HCT116 (cell line): ENCODE measurements around the gene BSND. TPM values are rescaled to one million over a fixed set of nuclear protein-coding genes. Genes with fewer than 3 reads are reported as not detected.
A peak's percentile ranks its signal among the peaks of the same experiment; 100 is the strongest.

Experiments
- ATAC-seq: fragments of 200-7000 bp; cut with Tn5 transposase; 2 replicates; pipeline ENCODE4 v1.9.1; 2020; ENCODE audit warnings: mild to moderate bottlenecking, moderate library complexity
- BruUV-seq: library from RNA; stranded (reverse); fragments of 400-500 nt; replicated peaks from 2 replicates; lab custom pipeline; 2021; lab: Mats Ljungman, UMichigan
- CTCF ChIA-PET: fragments of 300-600 bp; sonication (Branson Sonifier 250); formaldehyde crosslinking; loops from one replicate; lab custom pipeline; 2021; ENCODE audit warnings: antibody characterized with exemption; lab: Charles Lee
- POLR2A ChIA-PET: fragments of 300-600, 350-600 bp; sonication (Branson Sonifier 250); formaldehyde crosslinking; loops from one replicate; lab custom pipeline; 2021; ENCODE audit warnings: antibody characterized with exemption; lab: Charles Lee
- RAD21 ChIA-PET, 2 experiments: fragments of 300-600 bp; sonication (Branson Sonifier 250); formaldehyde crosslinking; loops; one replicate each; lab custom pipeline; 2023; ENCODE audit warnings: low total read pairs in 2 of 2; ENCODE audit not compliant: uncharacterized antibody in 2 of 2, unreplicated experiment in 2 of 2, low non-redundant PET in 1 of 2; lab: Charles Lee
- DNase-seq: peaks from one replicate; pipeline ENCODE4 v3.0.0-alpha.2; 2010; ENCODE audit warnings: low read depth, low spot score
- H2AFZ ChIP-seq: fragments of 200-600 bp; shearing (Covaris generic), sonication (generic); 2 replicates; pipeline ENCODE4 v1.6.1; 2017; ENCODE audit warnings: low read depth, mixed run types, mixed read lengths, antibody characterized with exemption, low read length; ENCODE audit not compliant: poor library complexity, severe bottlenecking
- H3K27ac ChIP-seq: 2 replicates; pipeline ENCODE4 v1.5.1; 2012; ENCODE audit warnings: low read depth, low read length
- H3K27me3 ChIP-seq: fragments of 200-600 bp; sonication (generic); 2 replicates; pipeline ENCODE4 v1.6.1; 2016; ENCODE audit warnings: mixed run types, low read length, mixed read lengths; ENCODE audit not compliant: insufficient read depth
- H3K36me3 ChIP-seq, 2 experiments: fragments of 200-500 bp in 1 of 2; fragments of 200-600 bp in 1 of 2; sonication (Bioruptor generic) in 1 of 2; sonication (generic) in 1 of 2; 2 replicates each; pipeline versions ENCODE4 v1.5.1 to v1.6.1; 2014 to 2016; ENCODE audit warnings: low read length in 2 of 2, inconsistent platforms in 1 of 2, mixed read lengths in 1 of 2, mixed run types in 1 of 2; ENCODE audit not compliant: insufficient read depth in 2 of 2, control insufficient read depth in 1 of 2
- H3K4me1 ChIP-seq, 2 experiments: fragments of 200-600 bp in 1 of 2; sonication (generic) in 1 of 2; 2 replicates each; pipeline versions ENCODE4 v1.5.1 to v1.6.1; 2012 to 2017; ENCODE audit warnings: low read length in 2 of 2, inconsistent platforms in 1 of 2, mild to moderate bottlenecking in 1 of 2, mixed read lengths in 1 of 2, mixed run types in 1 of 2, moderate library complexity in 1 of 2; ENCODE audit not compliant: insufficient read depth in 2 of 2, control insufficient read depth in 1 of 2
- H3K4me2 ChIP-seq: fragments of 200-600 bp; sonication (generic); 2 replicates; pipeline ENCODE4 v1.6.1; 2017; ENCODE audit warnings: mixed run types, low read length, mixed read lengths
- H3K4me3 ChIP-seq, 2 experiments: fragments of 200-600 bp in 1 of 2; sonication (generic) in 1 of 2; replicated peaks in 1 of 2; 2 replicates each; pipeline ENCODE4 v1.5.1; 2011 to 2016; ENCODE audit warnings: low read length in 2 of 2, control low read depth in 1 of 2, low read depth in 1 of 2, mild to moderate bottlenecking in 1 of 2, mixed read lengths in 1 of 2, mixed run types in 1 of 2
- H3K79me2 ChIP-seq: fragments of 200-600 bp; sonication (generic); 2 replicates; pipeline ENCODE4 v1.6.1; 2017; ENCODE audit warnings: mild to moderate bottlenecking, mixed run types, low read length, moderate library complexity, mixed read lengths; ENCODE audit not compliant: insufficient read depth
- H3K9ac ChIP-seq: fragments of 200-600 bp; sonication (generic); 2 replicates; pipeline ENCODE4 v1.6.1; 2016; ENCODE audit warnings: low read length, mixed read lengths
- H3K9me2 ChIP-seq: fragments of 200-600 bp; sonication (generic), shearing (Covaris generic); 2 replicates; pipeline ENCODE4 v1.6.1; 2017; ENCODE audit warnings: mixed run types, mild to moderate bottlenecking, moderate library complexity; ENCODE audit not compliant: insufficient read depth
- H3K9me3 ChIP-seq, 2 experiments: fragments of 200-500 bp in 1 of 2; fragments of 200-600 bp in 1 of 2; sonication (Bioruptor generic) in 1 of 2; sonication (generic) in 1 of 2; 2 replicates each; pipeline ENCODE4 v1.6.1; 2014 to 2017; ENCODE audit warnings: low read length in 2 of 2, mixed read lengths in 2 of 2, inconsistent platforms in 1 of 2, low read depth in 1 of 2, mild to moderate bottlenecking in 1 of 2, mixed run types in 1 of 2, moderate library complexity in 1 of 2; ENCODE audit not compliant: control insufficient read depth in 1 of 2, insufficient read depth in 1 of 2
- H4K20me1 ChIP-seq: fragments of 200-600 bp; sonication (generic), shearing (Covaris generic); 2 replicates; pipeline ENCODE4 v1.6.1; 2017; ENCODE audit warnings: mixed run types, mild to moderate bottlenecking, moderate library complexity; ENCODE audit not compliant: insufficient read depth
- ATF3 ChIP-seq: IDR thresholded peaks from 2 replicates; pipeline ENCODE4 v1.6.1; 2012
- EGR1 ChIP-seq: IDR thresholded peaks from 2 replicates; pipeline ENCODE4 v1.6.1; 2012; ENCODE audit warnings: low read depth
- ELF1 ChIP-seq: IDR thresholded peaks from 2 replicates; pipeline ENCODE4 v1.6.1; 2012; ENCODE audit warnings: low read depth, borderline replicate concordance
- FOSL1 ChIP-seq: IDR thresholded peaks from 2 replicates; pipeline ENCODE4 v1.6.1; 2012; ENCODE audit warnings: low read depth
- POLR2AphosphoS5 ChIP-seq: IDR thresholded peaks from 2 replicates; pipeline ENCODE4 v1.6.1; 2011; ENCODE audit warnings: mild to moderate bottlenecking, low read depth, low read length, moderate library complexity
- REST ChIP-seq: IDR thresholded peaks from 2 replicates; pipeline ENCODE4 v1.6.1; 2012; ENCODE audit warnings: low read depth
- SRF ChIP-seq: IDR thresholded peaks from 2 replicates; pipeline ENCODE4 v1.6.1; 2012; ENCODE audit warnings: low read depth
- intact Hi-C: fragments of 100-400 bp; cut with micrococcal nuclease; formaldehyde crosslinking; loops from 2 replicates; pipeline ENCODE4 v1.10.0; 2022
- total RNA-seq: library from RNA; stranded (reverse); gene quantifications from one replicate; pipeline ENCODE4 v1.2.1, GENCODE V29; 2021; ENCODE audit not compliant: unreplicated experiment

The BSND gene
- total RNA-seq, 1 experiment from 2014 or later, result not detected

GRCh38 chr1:55038552-55038838 is 39.8 kb downstream of the BSND start:
- POLR2A ChIA-PET, result no interaction called here
- no peak for TF ChIP-seq POLR2AphosphoS5
- no peak for TF ChIP-seq FOSL1
- no peak for TF ChIP-seq EGR1
- TF ChIP-seq ATF3, result no peak
- no peak for TF ChIP-seq SRF
- no peak for TF ChIP-seq ELF1
- no peak for TF ChIP-seq REST
- TF ChIP-seq, all 23 proteins: peak for 0
- Histone ChIP-seq H3K4me3 (peak overlapping the region in 1 of 2 experiments; percentile 80; a peak in 1 of 4 replicates), H3K79me2 (peaks cover 6% of the 10 kb centered on the region; the same call in 1 of the 2 replicates), H3K4me1 (peaks cover 14 to 46% of the 10 kb centered on the region in 2 experiments; a peak in 3 of 4 replicates), H2AFZ (peak overlapping the region; percentile 60), H4K20me1 (no peaks in the 10 kb centered on the region), H3K4me2 (peak overlapping the region; percentile 97), H3K9me2 (no peaks in the 10 kb centered on the region), H3K27ac (no peak overlapping the region), H3K9ac (0 out of 2 replicates have a peak overlapping the region, but pooled peaks have one; percentile 72), H3K27me3 (no peaks in the 10 kb centered on the region), H3K9me3 (no peaks in the 10 kb centered on the region), H3K36me3 (no peaks in the 10 kb centered on the region)
- no TSS peak for BruUV-seq
- DNase-seq (no peak), ATAC-seq (no peak)
- ChIA-PET RAD21 (no interaction called here), CTCF (interaction anchor here (0.5 to 2.4 kb wide), 2 partner anchors 16 to 417 kb away, joined by 4 to 9 read pairs; no protein-coding TSS in a partner anchor)
- intact Hi-C loops, result no loop called here
